NCI-H128 (cell line): Measurements from ENCODE around the gene TMEM120B.

Experiments
- DNase-seq: peaks from one replicate; lab custom pipeline; 2025; ENCODE audit not compliant: unreplicated experiment; lab: John Stamatoyannopoulos, UW

Gene TMEM120B

GRCh38 chr12:121830588-121831265 lies 118.2 kb downstream of the TMEM120B start:
- no peak for DNase-seq
